HepG2 (cell line): ENCODE data around the gene SLC13A5. TPM values are rescaled to one million over a fixed set of nuclear protein-coding genes. Genes with fewer than 3 reads are reported as not detected.

Experiments used
- ATAC-seq: fragments of 200-7000 bp; cut with Tn5 transposase; 3 replicates; pipeline ENCODE4 v1.9.1; 2020; ENCODE audit warnings: mild to moderate bottlenecking, moderate library complexity
- BruUV-seq: library from RNA; stranded (reverse); fragments of 400-500 nt; replicated peaks from 2 replicates; lab custom pipeline; 2021; lab: Mats Ljungman, UMichigan
- CTCF ChIA-PET: fragments of 300-600 bp; formaldehyde crosslinking; extraction: SDS; loops from one replicate; lab custom pipeline; 2021; ENCODE audit warnings: low total read pairs, inconsistent platforms, low intra/inter-chr PET ratio; lab: Yijun Ruan, JAX
- POLR2A ChIA-PET: fragments of 350-600 bp; sonication (Branson Sonifier 250); formaldehyde crosslinking; loops from one replicate; lab custom pipeline; 2020; ENCODE audit warnings: antibody characterized with exemption, inconsistent platforms; lab: Yijun Ruan, JAX
- DNase-seq: peaks from one replicate; pipeline ENCODE4 v3.0.0-alpha.2; 2015; ENCODE audit warnings: low spot score
- FAIRE-seq: peaks from 3 replicates; lab custom pipeline; 2011; peaks lifted over from hg19 to GRCh38; lab: Jason Lieb, UNC
- H2AFZ ChIP-seq: one replicate; pipeline ENCODE4 v1.6.1; 2011; ENCODE audit warnings: low read length, inconsistent platforms
- H3K27ac ChIP-seq: fragments of 300-600 bp; 3 replicates; pipeline ENCODE4 v1.8.0; 2011; ENCODE audit warnings: mixed run types, mild to moderate bottlenecking, mixed read lengths, low read length, inconsistent platforms; ENCODE audit not compliant: insufficient read depth; ENCODE audit errors: extremely low read length
- H3K27me3 ChIP-seq, 2 experiments: fragments of 200-600 bp in 1 of 2; 2 replicates in 1 of 2; 3 replicates in 1 of 2; pipeline versions ENCODE4 v1.6.0 to v1.8.0; 2011; ENCODE audit warnings: low read length in 2 of 2, mild to moderate bottlenecking in 2 of 2, moderate library complexity in 2 of 2, inconsistent platforms in 1 of 2; ENCODE audit not compliant: insufficient read depth in 2 of 2, control insufficient read depth in 1 of 2
- H3K36me3 ChIP-seq, 2 experiments: fragments of 200-600 bp in 1 of 2; replicated peaks in 1 of 2; 2 replicates in 1 of 2; 3 replicates in 1 of 2; pipeline versions ENCODE4 v1.5.1 to v1.8.0; 2011; ENCODE audit warnings: low read length in 2 of 2, inconsistent platforms in 1 of 2; ENCODE audit not compliant: insufficient read depth in 2 of 2, control insufficient read depth in 1 of 2
- H3K4me1 ChIP-seq: 2 replicates; pipeline ENCODE4 v1.5.1; 2012; ENCODE audit warnings: low read length, inconsistent platforms; ENCODE audit not compliant: insufficient read depth
- H3K4me2 ChIP-seq: 2 replicates; pipeline ENCODE4 v1.6.0; 2011; ENCODE audit warnings: low read depth, low read length, inconsistent platforms
- H3K4me3 ChIP-seq, 3 experiments: fragments of 200-600 bp in 1 of 3; sonication (generic), shearing (Covaris generic) in 1 of 3; replicated peaks in 1 of 3; 2 replicates each; pipeline ENCODE4 v1.5.1; 2011 to 2016; ENCODE audit warnings: low read length in 3 of 3, inconsistent platforms in 2 of 3, low read depth in 2 of 3, mild to moderate bottlenecking in 2 of 3, control low read depth in 1 of 3, mixed read lengths in 1 of 3; ENCODE audit not compliant: insufficient read depth in 1 of 3
- H3K79me2 ChIP-seq: one replicate; pipeline ENCODE4 v1.6.1; 2011; ENCODE audit warnings: low read length, inconsistent platforms; ENCODE audit not compliant: insufficient read depth
- H3K9ac ChIP-seq: 2 replicates; pipeline ENCODE4 v1.6.0; 2011; ENCODE audit warnings: mild to moderate bottlenecking, low read depth, low read length, inconsistent platforms; ENCODE audit not compliant: insufficient read depth
- H3K9me3 ChIP-seq: 2 replicates; pipeline ENCODE4 v1.5.1; 2012; ENCODE audit warnings: mild to moderate bottlenecking, low read length
- H4K20me1 ChIP-seq: 2 replicates; pipeline ENCODE4 v1.6.0; 2011; ENCODE audit warnings: inconsistent platforms, mild to moderate bottlenecking, low read length, moderate library complexity; ENCODE audit not compliant: insufficient read depth
- CBX5 ChIP-seq: sonication (generic); formaldehyde crosslinking; IDR thresholded peaks from 2 replicates; pipeline ENCODE4 v1.4.0; 2020; ENCODE audit warnings: missing genetic modification reagents, borderline replicate concordance
- DZIP1 ChIP-seq: sonication (generic); formaldehyde crosslinking; IDR thresholded peaks from 2 replicates; pipeline ENCODE4 v1.5.0; 2020; ENCODE audit warnings: mild to moderate bottlenecking, missing genetic modification reagents
- EZH2 ChIP-seq: conservative IDR thresholded peaks from 2 replicates; pipeline ENCODE4 v1.6.1; 2012; ENCODE audit warnings: mild to moderate bottlenecking, low read depth, low read length, moderate library complexity
- FOXJ3 ChIP-seq: sonication (generic); formaldehyde crosslinking; IDR thresholded peaks from 2 replicates; pipeline ENCODE4 v1.4.0; 2020; ENCODE audit warnings: missing genetic modification reagents, mild to moderate bottlenecking, borderline replicate concordance
- FOXO1 ChIP-seq: sonication (generic); formaldehyde crosslinking; IDR thresholded peaks from 2 replicates; pipeline ENCODE4 v1.4.0; 2020; ENCODE audit warnings: missing genetic modification reagents
- FUBP1 ChIP-seq: sonication (generic); formaldehyde crosslinking; IDR thresholded peaks from 2 replicates; pipeline ENCODE4 v1.5.1; 2020; ENCODE audit warnings: missing genetic modification reagents, mild to moderate bottlenecking, borderline replicate concordance
- HNRNPUL1 ChIP-seq: fragments of 200-400 bp; formaldehyde crosslinking; IDR thresholded peaks from 2 replicates; pipeline ENCODE4 v1.6.1; 2017; ENCODE audit warnings: low read depth, mild to moderate bottlenecking, low read length, moderate library complexity
- MIER3 ChIP-seq: IDR thresholded peaks from 2 replicates; pipeline ENCODE4 v1.6.1; 2016; ENCODE audit warnings: missing compliant biosample characterization, borderline replicate concordance
- MTERF4 ChIP-seq: sonication (generic); formaldehyde crosslinking; IDR thresholded peaks from 2 replicates; pipeline ENCODE4 v1.8.0; 2023; ENCODE audit warnings: mild to moderate bottlenecking, missing genetic modification reagents
- SALL1 ChIP-seq: sonication (generic); formaldehyde crosslinking; IDR thresholded peaks from 2 replicates; pipeline ENCODE4 v1.8.0; 2022; ENCODE audit warnings: mild to moderate bottlenecking, missing genetic modification reagents
- ZBTB43 ChIP-seq: sonication (generic); formaldehyde crosslinking; conservative IDR thresholded peaks from 2 replicates; pipeline ENCODE4 v1.4.0; 2020; ENCODE audit warnings: missing genetic modification reagents
- ZNF138 ChIP-seq: sonication (generic); formaldehyde crosslinking; IDR thresholded peaks from 2 replicates; pipeline ENCODE4 v1.5.0; 2020; ENCODE audit warnings: mild to moderate bottlenecking, low read depth, missing genetic modification reagents
- ZNF232 ChIP-seq: sonication (generic); formaldehyde crosslinking; IDR thresholded peaks from 2 replicates; pipeline ENCODE4 v1.4.0; 2020; ENCODE audit warnings: missing genetic modification reagents, borderline replicate concordance
- ZNF431 ChIP-seq: sonication (generic); formaldehyde crosslinking; IDR thresholded peaks from 2 replicates; pipeline ENCODE4 v1.9.0; 2022; ENCODE audit warnings: missing genetic modification reagents, low read depth, mild to moderate bottlenecking, borderline replicate concordance
- ZNF670 ChIP-seq: sonication (generic); formaldehyde crosslinking; IDR thresholded peaks from 2 replicates; pipeline ENCODE4 v1.8.0; 2022; ENCODE audit warnings: mild to moderate bottlenecking, missing genetic modification reagents, borderline replicate concordance
- WGBS: methylation state at CpG from one replicate; pipeline ENCODE4 v1.1.6; 2017; ENCODE audit warnings: low lambda C conversion rate; 5-methylcytosine and 5-hydroxymethylcytosine counted together
- in situ Hi-C: cut with HindIII; loops from 2 replicates; pipeline ENCODE4 v1.10.0; 2017; ENCODE audit warnings: low pct_unique_long_range_greater_than_20kb; ENCODE audit not compliant: extremely low pct_ligation_motif_present
- intact Hi-C: fragments of 100-400 bp; cut with micrococcal nuclease; formaldehyde crosslinking; loops from one replicate; pipeline ENCODE4 v1.10.0; 2022; ENCODE audit not compliant: unreplicated experiment
- polyA plus RNA-seq, 8 experiments: library from polyadenylated mRNA; depleted of rRNA in 3 of 8; stranded (reverse) in 7 of 8; unstranded in 1 of 8; fragments of >200 nt; fragmentation: Illumina TruSeq in 4 of 8; extraction: Trizol in 4 of 8; gene quantifications; 2 replicates each; pipeline versions ENCODE4 v1.2.1 to v1.2.3, GENCODE V29; 2011 to 2016; ENCODE audit warnings: low read depth in 4 of 8, missing spikeins in 1 of 8, mixed read lengths in 1 of 8; ENCODE audit not compliant: insufficient read depth in 1 of 8
- total RNA-seq, 5 experiments: library from RNA; depleted of rRNA; stranded (reverse); fragments of >200 nt; fragmentation: Illumina TruSeq; extraction: Trizol; gene quantifications; 2 replicates each; pipeline ENCODE4 v1.2.3, GENCODE V29; 2016; ENCODE audit warnings: low read depth in 1 of 5

The SLC13A5 gene
- total and polyA plus RNA-seq, 2 of the 13 experiments (the other 11 are each of a cell fraction or from before 2014, with no cell fraction given), result 42.8 to 310 TPM

- no peak for FAIRE-seq
- Histone ChIP-seq H3K79me2 (no peaks in the 10 kb centered on the region), H3K4me1 (peaks cover 19% of the 10 kb centered on the region), H4K20me1 (no peaks in the 10 kb centered on the region), H3K4me3 (no peak overlapping the region)
- ChIA-PET CTCF (no interaction called here), POLR2A (interaction anchor here (1.4 kb wide), 1 partner anchor 28 kb away, joined by 3 read pairs; no protein-coding TSS in a partner anchor)
- BruUV-seq, result no TSS peak
- intact Hi-C loops, result no loop called here
- WGBS, result 20% methylated on average over 4 of the region's 4 CpGs
- no peak for DNase-seq
- ATAC-seq, result peak; percentile 28; the same call in 1 of the 3 replicates
- TF ChIP-seq SALL1 (no peak), ZNF431 (CRISPR knock-in tag) (no peak), ZNF138 (CRISPR knock-in tag) (no peak), MTERF4 (CRISPR knock-in tag) (no peak), DZIP1 (CRISPR knock-in tag) (no peak), FUBP1 (CRISPR knock-in tag) (no peak), ZNF670 (CRISPR knock-in tag) (no peak), EZH2 (no peak), MIER3 (CRISPR knock-in tag) (no peak), FOXJ3 (no peak), FOXO1 (CRISPR knock-in tag) (no peak), ZBTB43 (CRISPR knock-in tag) (no peak), ZNF232 (no peak), HNRNPUL1 (no peak), CBX5 (CRISPR knock-in tag) (no peak)
- TF ChIP-seq, all 625 proteins: peak for 0
- Histone ChIP-seq H3K36me3 (no peaks in the 10 kb centered on the region), H2AFZ (no peak overlapping the region), H3K9ac (no peak overlapping the region), H3K27me3 (peaks cover 0 to 1% of the 10 kb centered on the region in 2 experiments; a peak in 2 of 5 replicates), H3K27ac (no peak overlapping the region), H3K4me2 (no peak overlapping the region), H3K9me3 (no peaks in the 10 kb centered on the region)
- in situ Hi-C loops, result no loop called here
Observed at GRCh38 chr17:6729531-6729930, 16.4 kb upstream of the SLC13A5 start.
